ENCODE measurements around the gene ADAM30.

DNA sequence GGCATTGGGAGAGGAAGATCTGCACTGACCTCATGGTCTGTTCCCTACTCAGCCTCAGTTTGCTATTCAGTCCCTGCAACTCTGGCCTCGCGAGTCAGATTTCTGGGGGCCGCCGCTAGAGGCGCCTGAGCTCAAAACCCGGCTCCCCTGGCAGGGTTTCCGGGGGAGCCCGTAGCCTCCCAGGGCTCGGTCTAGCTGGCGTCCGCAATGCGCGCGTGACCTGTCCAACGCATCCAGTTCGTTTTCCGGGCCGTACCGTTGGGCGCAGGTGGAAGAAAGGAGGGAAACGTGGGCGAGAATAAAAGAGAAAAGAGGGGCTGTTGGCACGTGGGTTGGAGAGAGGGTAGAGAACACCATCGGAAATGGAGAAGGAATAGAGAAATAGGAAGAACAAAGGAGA, at the start of gene ADAM30:
- no peak for TF ChIP-seq POLR2A (IDR thresholded peaks at IDR 0.05)
- no peak for TF ChIP-seq CTCF (IDR thresholded peaks at IDR 0.05)

Data from uterus (tissue), 2 donors.